T-cell (primary cell): Measurements from ENCODE around the gene PEX11B. TPM values are rescaled to one million over a fixed set of nuclear protein-coding genes. Genes with fewer than 3 reads are reported as not detected.
A peak's percentile ranks its signal among the peaks of the same experiment; 100 is the strongest.
"Not testable (repeated sequence)": the region's sequence is repeated elsewhere in the genome, so short reads cannot be mapped to it uniquely, and the experiment has no call there.

ENCODE experiments used
- ATAC-seq, 4 experiments: fragments of 200-7000 bp in 3 of 4; fragments of 150-1000 bp in 1 of 4; cut with Tn5 transposase; replicated peaks in 1 of 4; 1 replicate in 3 of 4; 2 replicates in 1 of 4; pipeline ENCODE4 v1.10.0; 2021; ENCODE audit warnings: moderate library complexity in 3 of 4, mild to moderate bottlenecking in 2 of 4, moderate number of reproducible peaks in 1 of 4
- CTCF ChIA-PET, 2 donors: fragments of 300-600 bp; sonication (Branson Sonifier 250); formaldehyde crosslinking; loops; one replicate each; lab custom pipeline; 2022; ENCODE audit warnings: antibody characterized with exemption in 2 of 2; lab: Charles Lee
- POLR2A ChIA-PET, 2 donors: fragments of 300-600 bp; sonication (Branson Sonifier 250); formaldehyde crosslinking; loops; one replicate each; lab custom pipeline; 2022; ENCODE audit warnings: antibody characterized with exemption in 2 of 2; lab: Charles Lee
- DNase-seq, 35 experiments: peaks; one replicate each; pipeline versions ENCODE4 v3.0.0 to v3.0.0-alpha.2; 2013 to 2023
- H3K27ac ChIP-seq: one replicate; pipeline ENCODE4 v1.5.1; 2013; ENCODE audit warnings: low read length
- H3K27me3 ChIP-seq, 2 experiments: replicated peaks in 1 of 2; 1 replicate in 1 of 2; 2 replicates in 1 of 2; pipeline versions ENCODE4 v1.6.1 to v1.7.0; 2013; ENCODE audit warnings: low read length in 1 of 2, mixed read lengths in 1 of 2; ENCODE audit not compliant: control insufficient read depth in 2 of 2, insufficient read depth in 2 of 2; ENCODE audit errors: extremely low read depth in 1 of 2
- H3K36me3 ChIP-seq, 2 donors: 1 replicate in 1 of 2; 2 replicates in 1 of 2; pipeline versions ENCODE4 v1.6.1 to v1.7.0; 2013; ENCODE audit warnings: low read length in 1 of 2; ENCODE audit not compliant: control insufficient read depth in 2 of 2, insufficient read depth in 1 of 2; ENCODE audit errors: extremely low read depth in 1 of 2
- H3K4me1 ChIP-seq, 2 experiments: 1 replicate in 1 of 2; 2 replicates in 1 of 2; pipeline versions ENCODE4 v1.6.1 to v1.7.0; 2013; ENCODE audit warnings: low read length in 2 of 2, mixed read lengths in 1 of 2; ENCODE audit not compliant: insufficient read depth in 2 of 2, control insufficient read depth in 1 of 2; ENCODE audit errors: extremely low read depth in 1 of 2
- H3K4me3 ChIP-seq, 2 donors: 1 replicate in 1 of 2; 2 replicates in 1 of 2; pipeline versions ENCODE4 v1.5.1 to v1.7.0; 2013; ENCODE audit warnings: mild to moderate bottlenecking in 2 of 2, low read length in 1 of 2, moderate library complexity in 1 of 2; ENCODE audit not compliant: control insufficient read depth in 1 of 2; ENCODE audit errors: extremely low read depth in 1 of 2
- H3K9me3 ChIP-seq: 2 replicates; pipeline ENCODE4 v1.7.0; 2013
- H3K27ac Mint-ChIP-seq, 2 donors: one replicate each; pipeline ENCODE4 v1.8.0; 2020 to 2021; ENCODE audit warnings: mild to moderate bottlenecking in 2 of 2, mixed read lengths in 2 of 2
- H3K27me3 Mint-ChIP-seq, 2 donors: one replicate each; pipeline ENCODE4 v1.8.0; 2021 to 2022; ENCODE audit warnings: mixed read lengths in 2 of 2
- H3K36me3 Mint-ChIP-seq: one replicate; pipeline ENCODE4 v1.8.0; 2021; ENCODE audit warnings: mixed read lengths
- H3K4me1 Mint-ChIP-seq, 3 donors: one replicate each; pipeline ENCODE4 v1.8.0; 2020 to 2022; ENCODE audit warnings: mixed read lengths in 3 of 3, mild to moderate bottlenecking in 1 of 3
- H3K4me3 Mint-ChIP-seq, 3 donors: one replicate each; pipeline ENCODE4 v1.8.0; 2020 to 2022; ENCODE audit warnings: mild to moderate bottlenecking in 3 of 3, mixed read lengths in 3 of 3, moderate library complexity in 3 of 3
- H3K9me3 Mint-ChIP-seq, 3 donors: one replicate each; pipeline ENCODE4 v1.8.0; 2020 to 2022; ENCODE audit warnings: mixed read lengths in 3 of 3
- WGBS: methylation state at CpG from one replicate; pipeline ENCODE4 v1.1.5; 2013; ENCODE audit warnings: missing lambda C conversion rate; ENCODE audit not compliant: insufficient coverage; 5-methylcytosine and 5-hydroxymethylcytosine counted together
- total RNA-seq, 35 experiments: library from RNA in 6 of 35; stranded (reverse) in 6 of 35; fragments of 120-200 nt in 1 of 35; gene quantifications; one replicate each; pipeline versions ENCODE4 v1.2.1 to v1.2.4 and lab custom pipeline; 2013 to 2026

The PEX11B gene
- total RNA-seq, 5 donors from 2014 or later (not counting 1 experiment from before 2014, with no cell fraction given): 18.8 to 36.3 (median 34.4) TPM

DNA sequence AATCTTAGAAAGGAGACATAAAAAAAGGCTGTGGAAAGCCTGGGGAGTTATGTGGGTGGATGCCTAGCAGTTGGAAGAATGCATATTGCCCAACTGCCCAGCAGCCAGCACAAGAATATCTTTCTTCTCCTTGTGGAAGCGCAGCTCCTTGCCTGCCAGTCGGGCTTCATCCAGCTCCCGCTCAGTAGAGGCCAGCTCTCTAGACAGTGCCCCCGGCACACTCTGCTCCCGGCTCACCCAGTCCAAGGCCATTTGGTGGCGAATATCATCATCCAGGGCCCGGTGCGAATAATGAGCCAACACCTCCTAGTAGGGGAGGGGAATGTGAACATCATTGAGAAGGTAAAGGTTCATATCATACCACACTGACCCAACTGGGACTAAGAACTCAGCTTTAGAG is 17.7 kb upstream of the PEX11B start:
- Mint-ChIP-seq H3K9me3 (no peaks in the 10 kb centered on the region), H3K4me1 (peaks cover 20 to 30% (median 23%) of the 10 kb centered on the region in 3 donors), H3K27ac (peak overlapping the region in 1 of 2 donors; percentile 49), H3K4me3 (no peak overlapping the region), H3K27me3 (no peaks in the 10 kb centered on the region), H3K36me3 (peaks cover 23% of the 10 kb centered on the region)
- Histone ChIP-seq H3K27me3 (no peaks in the 10 kb centered on the region), H3K4me1 (peaks cover 9 to 19% of the 10 kb centered on the region in 2 experiments), H3K4me3 (no peak overlapping the region), H3K27ac (no peak overlapping the region), H3K36me3 (peaks cover 9 to 34% of the 10 kb centered on the region in 2 donors), H3K9me3 (no peaks in the 10 kb centered on the region)
- CTCF ChIA-PET: interaction anchor here in 1 of 2 donors (1.0 kb wide), 1 partner anchor 32 kb away, joined by 4 read pairs; no protein-coding TSS in a partner anchor
- 95% methylated on average over 3 of the region's 8 CpGs for WGBS
- no peak for DNase-seq
- no peak for ATAC-seq
- POLR2A ChIA-PET: interaction anchor here in 1 of 2 donors (0.8 to 1.0 kb wide), 2 partner anchors 8 to 9 kb away, joined by 3 read pairs; partner anchors contain the start of gene RBM8A

DNA sequence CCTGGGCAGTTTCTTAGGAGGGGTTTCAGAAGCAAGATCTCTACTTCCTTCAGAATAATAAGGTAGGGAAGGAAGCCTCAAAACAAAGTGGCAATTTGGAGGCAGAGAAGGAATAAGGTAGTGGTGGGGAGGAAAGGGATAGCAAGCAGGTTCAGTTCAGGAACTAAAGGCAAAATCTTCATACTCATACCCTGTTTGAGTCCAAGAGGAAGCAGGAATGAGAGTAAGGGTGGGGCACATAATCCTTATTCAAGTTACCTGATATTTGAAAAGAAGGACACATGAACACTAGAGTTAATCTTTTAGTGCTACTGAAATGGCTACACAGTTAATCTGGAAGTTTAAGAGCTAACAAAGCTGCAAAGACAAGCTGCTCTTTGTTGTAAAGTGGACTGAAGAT is 17.2 kb upstream of the PEX11B start:
- Histone ChIP-seq H3K27ac (no peak overlapping the region), H3K9me3 (no peaks in the 10 kb centered on the region), H3K4me3 (no peak overlapping the region), H3K4me1 (peaks cover 9 to 19% of the 10 kb centered on the region in 2 experiments), H3K36me3 (peaks cover 9 to 29% of the 10 kb centered on the region in 2 donors), H3K27me3 (no peaks in the 10 kb centered on the region)
- POLR2A ChIA-PET: interaction anchor here in 1 of 2 donors (1.0 kb wide), 1 partner anchor 8 kb away, joined by 3 read pairs; the partner anchor contains the start of gene RBM8A
- Mint-ChIP-seq H3K4me1 (peaks cover 22 to 35% (median 27%) of the 10 kb centered on the region in 3 donors), H3K36me3 (peaks cover 23% of the 10 kb centered on the region), H3K4me3 (no peak overlapping the region), H3K27ac (peak overlapping the region; percentile 60 to 74), H3K27me3 (no peaks in the 10 kb centered on the region), H3K9me3 (no peaks in the 10 kb centered on the region)
- DNase-seq (no peak), ATAC-seq (no peak)
- CTCF ChIA-PET: interaction anchor here in 1 of 2 donors (0.7 kb wide), 1 partner anchor 8 kb away, joined by 4 read pairs; no protein-coding TSS in a partner anchor

DNA sequence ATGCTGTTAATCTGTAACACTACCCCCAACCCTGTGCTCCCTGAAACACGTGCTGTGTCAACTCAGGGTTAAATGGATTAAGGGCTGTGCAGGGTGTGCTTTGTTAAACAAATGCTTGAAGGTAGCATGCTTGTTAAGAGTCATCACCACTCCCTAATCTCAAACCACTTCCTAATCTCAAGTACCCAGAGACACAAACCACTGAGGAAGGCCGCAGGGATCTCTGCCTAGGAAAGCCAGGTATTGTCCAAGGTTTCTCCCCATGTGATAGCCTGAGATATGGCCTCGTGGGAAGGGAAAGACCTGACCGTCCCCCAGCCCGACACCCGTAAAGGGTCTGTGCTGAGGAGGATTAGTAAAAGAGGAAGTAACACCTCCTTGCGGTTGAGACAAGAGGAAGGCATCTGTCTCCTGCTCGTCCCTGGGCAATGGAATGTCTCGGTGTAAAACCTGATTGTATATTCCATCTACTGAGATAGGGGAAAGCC is 14.0 kb upstream of the PEX11B start:
- H3K4me1 ChIP-seq: peaks cover 11 to 28% of the 10 kb centered on the region in 2 experiments
- peaks cover 23% of the 10 kb centered on the region for H3K36me3 Mint-ChIP-seq
- H3K27me3 Mint-ChIP-seq, POLR2A ChIA-PET, H3K9me3 ChIP-seq, H3K4me3 ChIP-seq, H3K9me3 Mint-ChIP-seq, H3K27me3 ChIP-seq: not testable (repeated sequence)
- WGBS: no CpG with 5 or more reads among the region's 9 CpGs
- peaks cover 9 to 23% of the 10 kb centered on the region in 2 donors for H3K36me3 ChIP-seq
- ATAC-seq: peak in 1 of 4 experiments; percentile 35
- peak overlapping the region; percentile 41 to 55 (median 53) for H3K4me3 Mint-ChIP-seq
- H3K27ac Mint-ChIP-seq: peak overlapping the region; percentile 92 to 97
- H3K4me1 Mint-ChIP-seq: peaks cover 28 to 42% (median 38%) of the 10 kb centered on the region in 3 donors
- peak in 8 of 35 experiments; percentile 7 to 63 (median 25) for DNase-seq
- CTCF ChIA-PET: interaction anchor here in 1 of 2 donors (1.8 kb wide), 1 partner anchor 26 kb away, joined by 6 read pairs; the partner anchor contains the start of gene LIX1L
- peak overlapping the region; percentile 66 for H3K27ac ChIP-seq

DNA sequence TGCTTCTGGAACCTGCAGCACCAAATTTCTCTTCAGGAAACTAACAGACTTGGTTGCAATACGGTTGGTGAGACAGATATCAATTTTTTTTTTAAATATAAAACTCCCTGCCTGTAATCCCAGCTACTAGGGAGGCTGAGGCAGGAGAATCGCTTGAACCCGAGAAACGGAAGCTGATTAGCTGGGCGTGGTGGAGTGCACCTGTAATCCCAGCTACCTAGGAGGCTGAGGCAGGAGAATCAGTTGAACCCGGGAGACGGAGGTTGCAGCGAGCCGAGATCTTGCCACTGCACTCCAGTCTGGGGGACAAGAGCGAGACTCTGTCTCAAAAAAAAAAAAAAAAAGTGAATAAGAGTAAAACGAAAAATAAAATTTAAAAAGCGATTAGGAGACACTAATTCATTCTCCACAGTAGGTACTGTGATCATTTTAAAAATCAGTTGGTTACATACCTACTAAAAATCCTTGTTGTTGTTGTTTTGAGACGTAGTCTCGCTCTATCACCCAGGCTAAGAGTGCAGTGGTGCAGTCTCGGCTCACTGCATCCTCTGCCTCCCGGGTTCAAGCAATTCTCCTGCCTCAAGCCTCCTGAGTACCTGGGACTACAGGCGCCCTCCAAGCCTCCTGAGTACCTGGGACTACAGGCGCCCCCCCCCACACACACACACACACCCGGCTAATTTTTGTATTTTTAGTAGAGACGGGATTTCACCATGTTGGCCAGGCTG is 9.6 kb upstream of the PEX11B start:
- Mint-ChIP-seq H3K27me3 (no peaks in the 10 kb centered on the region), H3K36me3 (peaks cover 11% of the 10 kb centered on the region), H3K4me1 (peaks cover 23 to 30% (median 30%) of the 10 kb centered on the region in 3 donors), H3K4me3 (peak overlapping the region; percentile 62 to 74 (median 66)), H3K27ac (no peak overlapping the region), H3K9me3 (no peaks in the 10 kb centered on the region)
- Histone ChIP-seq H3K9me3 (no peaks in the 10 kb centered on the region), H3K4me1 (peaks cover 16 to 34% of the 10 kb centered on the region in 2 experiments), H3K36me3 (peaks cover 0 to 13% of the 10 kb centered on the region in 2 donors), H3K27me3 (no peaks in the 10 kb centered on the region), H3K4me3 (peak overlapping the region; percentile 91 to 93), H3K27ac (peak overlapping the region; percentile 95)
- WGBS: 25% methylated on average over 6 of the region's 20 CpGs
- DNase-seq (peak in 1 of 35 experiments; percentile 4), ATAC-seq (no peak)
- CTCF ChIA-PET: interaction anchor here (0.5 to 3.0 kb wide), 18 partner anchors 9 to 1613 kb away, joined by 3 to 34 read pairs (median 4); partner anchors contain the start of genes ANKRD34A (in 2 of the 2), POLR3GL (in 2 of the 2), ANKRD35 (in 1 of the 2) and BCL9 (in 1 of the 2)
- POLR2A ChIA-PET: interaction anchor here (0.5 to 2.3 kb wide), 18 partner anchors 8 to 102 kb away, joined by 3 to 26 read pairs (median 4); partner anchors contain the start of genes ANKRD34A (in 2 of the 2), LIX1L (in 2 of the 2), PEX11B (in 2 of the 2) and POLR3GL (in 2 of the 2)

DNA sequence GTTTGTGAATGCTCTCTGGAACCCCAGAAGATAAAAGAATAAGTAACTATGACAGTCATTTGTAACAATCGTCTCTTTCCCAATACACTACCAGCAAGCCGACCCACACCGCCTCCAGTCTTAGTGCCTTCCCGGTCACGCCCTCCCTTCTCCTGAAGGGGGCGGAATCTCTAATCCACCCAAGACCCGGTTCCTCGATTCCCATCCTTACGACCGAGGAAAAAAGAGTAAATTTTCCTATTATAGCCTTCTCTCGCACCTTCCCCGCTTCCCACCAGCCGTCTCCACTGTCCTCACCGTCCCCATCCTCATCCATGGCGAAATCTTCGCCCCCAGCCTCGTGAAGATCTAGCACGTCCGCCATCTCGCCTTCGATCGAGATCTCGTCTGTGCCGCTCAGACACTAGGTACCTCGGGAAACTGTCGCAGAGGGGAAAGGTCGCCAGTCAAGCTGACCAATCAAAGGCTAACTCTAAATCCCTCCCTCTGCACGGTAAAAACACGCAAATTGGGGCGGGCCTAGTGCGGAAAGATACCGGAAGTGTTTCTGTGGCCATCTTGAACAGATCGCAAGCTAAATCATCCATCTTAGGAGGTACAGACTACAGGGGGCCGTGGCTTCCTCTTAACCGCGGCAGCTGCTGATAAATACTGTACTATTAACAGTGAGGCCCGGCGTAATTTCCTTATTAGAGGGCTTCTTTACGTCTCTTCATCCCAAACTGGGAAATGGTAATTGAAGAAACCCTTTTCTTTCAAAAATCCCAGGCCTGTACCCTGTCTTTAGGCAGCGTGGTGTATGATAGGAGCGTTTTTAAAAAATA is 8.8 kb upstream of the PEX11B start, which contains the start of gene RBM8A:
TSS of gene RBM8A (minus strand) at position 422 of the 824 bp plus-strand sequence. CDS start at position 364, 58 bp downstream.
- Histone ChIP-seq H3K4me3 (peak within 1 kb of the TSS; percentile 91 to 93), H3K27ac (peak within 1 kb of the TSS; percentile 95), H3K36me3 (peaks cover 0 to 15% of the 10 kb centered on the region in 2 donors), H3K4me1 (peaks cover 16 to 26% of the 10 kb centered on the region in 2 experiments), H3K27me3 (no peaks in the 10 kb centered on the region), H3K9me3 (no peaks in the 10 kb centered on the region)
- Mint-ChIP-seq H3K4me1 (peaks cover 15 to 23% (median 22%) of the 10 kb centered on the region in 3 donors), H3K36me3 (peaks cover 16% of the 10 kb centered on the region), H3K27ac (no peak within 1 kb of the TSS), H3K9me3 (no peaks in the 10 kb centered on the region), H3K4me3 (peak within 1 kb of the TSS in 2 of 3 donors; percentile 66 to 74), H3K27me3 (no peaks in the 10 kb centered on the region)
- ATAC-seq (peak; percentile 97 to 99 (median 98)), DNase-seq (peak; percentile 80 to 98 (median 94))
- CTCF ChIA-PET: interaction anchor here (0.5 to 3.0 kb wide), 21 partner anchors 8 to 1614 kb away, joined by 3 to 34 read pairs (median 4); partner anchors contain the start of genes ANKRD34A (in 2 of the 2), PEX11B (in 2 of the 2), POLR3GL (in 2 of the 2) and ANKRD35 (in 1 of the 2)
- under 1% methylated on average over 31 of the region's 41 CpGs for WGBS
- POLR2A ChIA-PET: interaction anchor here (0.5 to 2.3 kb wide), 17 partner anchors 8 to 101 kb away, joined by 3 to 26 read pairs (median 4); partner anchors contain the start of genes ANKRD34A (in 2 of the 2), LIX1L (in 2 of the 2), PEX11B (in 2 of the 2) and POLR3GL (in 2 of the 2)
